ENCODE results near the gene CYP46A1. TPM values are rescaled to one million over a fixed set of nuclear protein-coding genes. Genes with fewer than 3 reads are reported as not detected.

The CYP46A1 gene
- total RNA-seq, 1 donor from 2014 or later: 1.1 TPM

GRCh38 chr14:99728231-99728920 is 44.3 kb downstream of the CYP46A1 start:
- H3K4me1 Mint-ChIP-seq: peaks cover 20% of the 10 kb centered on the region
- Histone ChIP-seq H3K9ac (no peak overlapping the region), H3K4me2 (no peak overlapping the region), H3K27me3 (no peaks in the 10 kb centered on the region), H2AFZ (replicated peaks) (no peak overlapping the region), H3K4me1 (peaks cover 17% of the 10 kb centered on the region), H3K27ac (no peak overlapping the region), H3K36me3 (no peaks in the 10 kb centered on the region), H3F3A (ENCODE audit: low read depth) (peaks cover 11% of the 10 kb centered on the region), H3K9me3 (ENCODE audit: low read depth) (no peaks in the 10 kb centered on the region), H3K4me3 (no peak overlapping the region), H4K20me1 (ENCODE audit: low read depth) (peaks cover 3% of the 10 kb centered on the region), H3K79me2 (ENCODE audit: low read depth) (no peaks in the 10 kb centered on the region)
- no peak overlapping the region for H3K4me3 Mint-ChIP-seq
- H3K36me3 Mint-ChIP-seq: no peaks in the 10 kb centered on the region
- H3K27ac Mint-ChIP-seq: peak overlapping the region; percentile 60
- TF ChIP-seq EZH2 (IDR thresholded peaks at IDR 0.05) (no peak), EZH2phosphoT487 (IDR thresholded peaks at IDR 0.05) (no peak), CTCF (IDR thresholded peaks at IDR 0.05) (no peak)
- H3K27me3 Mint-ChIP-seq (ENCODE audit: insufficient read depth, low read depth): peaks cover 12% of the 10 kb centered on the region
- H3K9me3 Mint-ChIP-seq: peaks cover 2% of the 10 kb centered on the region
- DNase-seq (ENCODE audit: low spot score): peak; percentile 1

- TF ChIP-seq EZH2 (IDR thresholded peaks at IDR 0.05) (no peak), EZH2phosphoT487 (IDR thresholded peaks at IDR 0.05) (no peak), CTCF (IDR thresholded peaks at IDR 0.05) (no peak)
- peak; percentile 1 for DNase-seq (ENCODE audit: low spot score)
Observed at GRCh38 chr14:99728981-99729451, 44.9 kb downstream of the CYP46A1 start.

DNA sequence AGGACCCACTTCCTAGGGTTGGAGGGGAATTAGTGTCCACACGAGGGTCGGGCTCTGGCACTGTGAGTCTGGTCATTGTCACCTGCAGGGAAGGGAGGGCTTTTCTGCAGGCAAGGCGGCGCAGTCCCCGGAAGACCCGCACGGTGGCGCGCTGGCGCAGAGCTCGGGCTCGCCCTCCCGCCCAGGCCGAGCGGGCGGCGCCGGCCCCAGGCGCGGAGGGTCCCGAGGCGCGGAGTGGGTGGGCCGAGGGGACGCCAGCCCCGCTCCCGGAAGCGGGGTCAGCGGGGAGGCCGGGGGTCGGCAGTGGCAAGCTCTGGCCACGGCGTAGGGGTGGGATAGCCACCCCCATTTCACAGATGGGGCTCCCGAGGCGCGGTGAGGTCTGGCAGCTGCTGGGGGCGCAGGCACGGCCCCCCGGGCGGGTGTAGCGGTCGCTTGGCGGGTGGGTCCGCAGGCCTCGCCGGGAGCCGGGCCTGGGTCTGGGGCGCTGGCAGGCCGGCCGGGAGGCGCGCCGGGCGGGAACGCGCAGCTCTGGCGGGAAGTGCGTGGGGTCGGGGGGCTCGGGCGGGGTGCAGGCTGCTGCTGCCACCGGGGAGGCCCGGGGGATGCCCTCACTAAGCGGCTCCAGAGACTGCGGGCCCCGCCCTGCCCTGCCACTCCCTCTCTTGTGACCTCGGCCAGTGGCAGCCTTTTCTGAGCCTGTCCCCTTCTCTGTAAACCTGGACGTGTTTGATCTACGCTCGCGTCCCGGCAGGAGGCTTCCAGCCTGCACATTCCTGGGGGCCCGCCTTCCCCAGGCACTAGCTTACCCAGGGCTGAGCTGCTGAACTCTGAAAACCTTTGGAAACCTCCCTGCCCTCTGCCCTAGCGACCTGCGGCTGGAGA is 46.1 kb downstream of the CYP46A1 start:
- no peak overlapping the region for H3K27ac Mint-ChIP-seq

More at GRCh38 chr14:99728981-99729451, 44.9 kb downstream of the CYP46A1 start:
- Histone ChIP-seq H3K9me3 (ENCODE audit: low read depth) (no peaks in the 10 kb centered on the region), H3K4me1 (peaks cover 11% of the 10 kb centered on the region), H3K9ac (no peak overlapping the region), H3K27ac (no peak overlapping the region), H4K20me1 (ENCODE audit: low read depth) (peaks cover 3% of the 10 kb centered on the region), H3K79me2 (ENCODE audit: low read depth) (no peaks in the 10 kb centered on the region), H2AFZ (replicated peaks) (no peak overlapping the region), H3K36me3 (no peaks in the 10 kb centered on the region), H3K4me3 (no peak overlapping the region), H3K4me2 (no peak overlapping the region), H3K27me3 (no peaks in the 10 kb centered on the region), H3F3A (ENCODE audit: low read depth) (peaks cover 11% of the 10 kb centered on the region)
- Mint-ChIP-seq H3K27ac (peak overlapping the region; percentile 60), H3K36me3 (no peaks in the 10 kb centered on the region), H3K27me3 (ENCODE audit: insufficient read depth, low read depth) (peaks cover 12% of the 10 kb centered on the region), H3K9me3 (peaks cover 2% of the 10 kb centered on the region), H3K4me3 (no peak overlapping the region), H3K4me1 (peaks cover 24% of the 10 kb centered on the region)

More for the DNA sequence above, 46.1 kb downstream of the CYP46A1 start:
- peak; percentile 92 for DNase-seq (ENCODE audit: low spot score)
- Histone ChIP-seq H4K20me1 (ENCODE audit: low read depth) (peaks cover 3% of the 10 kb centered on the region), H3K9me3 (ENCODE audit: low read depth) (no peaks in the 10 kb centered on the region), H3K27ac (no peak overlapping the region), H3K27me3 (no peaks in the 10 kb centered on the region), H3K36me3 (no peaks in the 10 kb centered on the region), H3K79me2 (ENCODE audit: low read depth) (no peaks in the 10 kb centered on the region), H3K4me1 (peaks cover 7% of the 10 kb centered on the region), H3K9ac (no peak overlapping the region), H3K4me2 (peak overlapping the region; percentile 98), H2AFZ (replicated peaks) (peak overlapping the region; percentile 91), H3K4me3 (peak overlapping the region; percentile 76), H3F3A (ENCODE audit: low read depth) (peaks cover 11% of the 10 kb centered on the region)
- peak; percentile 86 for TF ChIP-seq CTCF (IDR thresholded peaks at IDR 0.05)
- no peak for TF ChIP-seq EZH2phosphoT487 (IDR thresholded peaks at IDR 0.05)
- Mint-ChIP-seq H3K4me3 (peak overlapping the region; percentile 82), H3K27me3 (ENCODE audit: insufficient read depth, low read depth) (peaks cover 15% of the 10 kb centered on the region), H3K36me3 (no peaks in the 10 kb centered on the region), H3K4me1 (peaks cover 21% of the 10 kb centered on the region), H3K9me3 (peaks cover 2% of the 10 kb centered on the region)

Data from neural progenitor cell (in vitro differentiated cells).